ENCODE data around the gene GNA15.

The GNA15 gene

DNA sequence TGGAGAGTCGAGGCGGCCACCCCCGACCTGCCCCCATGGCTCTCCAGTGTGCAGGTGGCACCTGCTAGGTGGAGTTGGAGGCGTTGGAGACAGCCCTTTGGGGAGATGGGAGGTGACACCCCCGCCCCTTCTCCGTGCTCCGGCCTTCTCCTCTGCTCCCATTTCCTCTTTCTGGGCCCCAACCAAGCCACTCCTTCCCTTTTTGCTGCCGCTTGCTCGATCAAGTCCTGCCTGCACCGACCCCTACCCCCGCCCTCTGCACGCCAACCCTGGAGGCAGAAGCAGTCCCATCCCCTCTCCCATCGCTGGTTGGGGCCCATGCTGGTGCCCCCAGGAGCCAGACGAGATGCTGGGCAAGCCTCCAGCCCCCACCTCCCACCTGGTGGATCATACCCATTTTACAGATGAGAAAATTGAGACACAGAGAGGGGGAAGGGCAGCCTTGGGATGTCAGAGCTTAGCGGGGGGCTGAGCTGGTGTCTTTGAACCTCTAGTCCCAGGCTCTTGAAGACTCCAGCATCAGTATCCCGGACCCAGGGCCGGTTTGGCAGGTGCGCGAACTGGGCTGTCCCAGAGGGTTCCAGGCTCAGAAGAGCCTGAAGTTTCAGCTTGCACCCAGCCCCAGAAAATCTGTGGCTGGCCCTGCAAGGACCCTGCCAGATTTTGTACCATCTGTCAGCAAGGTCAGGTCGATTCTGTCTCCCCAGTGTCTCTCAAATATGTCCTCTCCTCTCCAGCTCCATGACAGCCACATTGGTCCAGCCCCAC is 10.3 kb downstream of the GNA15 start:
- Histone ChIP-seq H3K4me3 (ENCODE audit: low read depth, low read length, poor library complexity, severe bottlenecking) (no peak overlapping the region), H3K4me1 (ENCODE audit: insufficient read depth, low read length, severe bottlenecking) (no peaks in the 10 kb centered on the region), H3K4me2 (ENCODE audit: low read length) (no peak overlapping the region), H3K9me2 (ENCODE audit: low read depth, low read length) (no peaks in the 10 kb centered on the region), H2AFZ (ENCODE audit: low read length) (no peak overlapping the region), H3K27ac (ENCODE audit: low read depth, low read length, poor library complexity, severe bottlenecking) (no peak overlapping the region), H3K9ac (ENCODE audit: low read length) (no peak overlapping the region), H4K20me1 (ENCODE audit: insufficient read depth, low read length) (no peaks in the 10 kb centered on the region), H3F3A (ENCODE audit: insufficient read depth, low read length) (no peaks in the 10 kb centered on the region), H3K79me2 (ENCODE audit: insufficient read depth, low read length) (no peaks in the 10 kb centered on the region), H3K9me3 (ENCODE audit: low read length) (no peaks in the 10 kb centered on the region), H3K36me3 (ENCODE audit: insufficient read depth, low read length) (no peaks in the 10 kb centered on the region), H3K27me3 (ENCODE audit: insufficient read depth, low read length) (peaks cover 3% of the 10 kb centered on the region; the same call in 1 of the 2 replicates)
- TF ChIP-seq, protein P1, sequence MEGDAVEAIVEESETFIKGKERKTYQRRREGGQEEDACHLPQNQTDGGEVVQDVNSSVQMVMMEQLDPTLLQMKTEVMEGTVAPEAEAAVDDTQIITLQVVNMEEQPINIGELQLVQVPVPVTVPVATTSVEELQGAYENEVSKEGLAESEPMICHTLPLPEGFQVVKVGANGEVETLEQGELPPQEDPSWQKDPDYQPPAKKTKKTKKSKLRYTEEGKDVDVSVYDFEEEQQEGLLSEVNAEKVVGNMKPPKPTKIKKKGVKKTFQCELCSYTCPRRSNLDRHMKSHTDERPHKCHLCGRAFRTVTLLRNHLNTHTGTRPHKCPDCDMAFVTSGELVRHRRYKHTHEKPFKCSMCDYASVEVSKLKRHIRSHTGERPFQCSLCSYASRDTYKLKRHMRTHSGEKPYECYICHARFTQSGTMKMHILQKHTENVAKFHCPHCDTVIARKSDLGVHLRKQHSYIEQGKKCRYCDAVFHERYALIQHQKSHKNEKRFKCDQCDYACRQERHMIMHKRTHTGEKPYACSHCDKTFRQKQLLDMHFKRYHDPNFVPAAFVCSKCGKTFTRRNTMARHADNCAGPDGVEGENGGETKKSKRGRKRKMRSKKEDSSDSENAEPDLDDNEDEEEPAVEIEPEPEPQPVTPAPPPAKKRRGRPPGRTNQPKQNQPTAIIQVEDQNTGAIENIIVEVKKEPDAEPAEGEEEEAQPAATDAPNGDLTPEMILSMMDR (IDR thresholded peaks at IDR 0.05; ENCODE audit: low read length): no peak
- no peak for TF ChIP-seq EZH2 (IDR thresholded peaks at IDR 0.05; ENCODE audit: borderline replicate concordance, low read length)

DNA sequence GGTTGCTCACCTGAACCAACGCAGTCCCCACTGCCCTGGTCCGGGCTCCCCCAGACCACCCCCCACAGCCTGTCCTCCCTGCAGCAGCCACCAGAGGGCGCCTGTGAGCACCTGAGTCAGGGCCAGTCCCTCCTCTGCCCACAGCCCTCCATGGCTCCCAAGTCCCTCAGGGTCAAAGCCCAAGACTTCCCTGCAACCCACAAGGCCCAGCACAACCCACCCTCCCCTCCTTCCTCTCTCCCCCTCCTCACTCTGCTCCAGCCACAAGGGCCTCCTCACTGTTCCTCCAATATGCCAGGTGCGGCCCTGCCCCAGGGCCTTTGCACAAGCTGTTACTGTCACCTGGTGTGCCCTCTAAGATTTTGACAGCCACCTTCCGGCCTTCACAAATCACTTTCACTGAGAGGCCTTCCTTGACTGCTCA is 10.9 kb downstream of the GNA15 start:
- H3K4me3 ChIP-seq (ENCODE audit: low read depth, low read length, poor library complexity, severe bottlenecking): no peak overlapping the region
- H3K4me2 ChIP-seq (ENCODE audit: low read length): no peak overlapping the region
- no peak overlapping the region for H3K9ac ChIP-seq (ENCODE audit: low read length)
- no peaks in the 10 kb centered on the region for H3K9me2 ChIP-seq (ENCODE audit: low read depth, low read length)
- H2AFZ ChIP-seq (ENCODE audit: low read length): no peak overlapping the region
- TF ChIP-seq, protein P1 (IDR thresholded peaks at IDR 0.05; ENCODE audit: low read length): peak; percentile 63
- no peak for TF ChIP-seq EZH2 (IDR thresholded peaks at IDR 0.05; ENCODE audit: borderline replicate concordance, low read length)
- no peak overlapping the region for H3K27ac ChIP-seq (ENCODE audit: low read depth, low read length, poor library complexity, severe bottlenecking)
- H4K20me1 ChIP-seq (ENCODE audit: insufficient read depth, low read length): no peaks in the 10 kb centered on the region
- peaks cover 3% of the 10 kb centered on the region; the same call in 1 of the 2 replicates for H3K27me3 ChIP-seq (ENCODE audit: insufficient read depth, low read length)
- no peaks in the 10 kb centered on the region for H3K9me3 ChIP-seq (ENCODE audit: low read length)
- no peaks in the 10 kb centered on the region for H3K36me3 ChIP-seq (ENCODE audit: insufficient read depth, low read length)
- no peaks in the 10 kb centered on the region for H3F3A ChIP-seq (ENCODE audit: insufficient read depth, low read length)
- no peaks in the 10 kb centered on the region for H3K4me1 ChIP-seq (ENCODE audit: insufficient read depth, low read length, severe bottlenecking)
- H3K79me2 ChIP-seq (ENCODE audit: insufficient read depth, low read length): no peaks in the 10 kb centered on the region

DNA sequence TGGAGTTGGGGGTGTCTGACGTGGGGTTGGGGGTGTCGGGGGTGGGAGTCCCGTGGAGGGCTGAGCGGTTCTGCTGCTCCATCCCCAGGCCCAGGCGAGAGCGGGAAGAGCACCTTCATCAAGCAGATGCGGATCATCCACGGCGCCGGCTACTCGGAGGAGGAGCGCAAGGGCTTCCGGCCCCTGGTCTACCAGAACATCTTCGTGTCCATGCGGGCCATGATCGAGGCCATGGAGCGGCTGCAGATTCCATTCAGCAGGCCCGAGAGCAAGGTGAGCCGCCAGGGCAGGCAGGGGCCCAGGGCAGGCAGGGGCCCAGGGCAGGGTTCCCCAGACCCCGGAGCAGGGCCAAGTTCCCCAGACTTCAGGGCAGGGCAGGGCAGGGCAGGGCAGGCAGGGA is 12.7 kb downstream of the GNA15 start:
- TF ChIP-seq, protein P1 (IDR thresholded peaks at IDR 0.05; ENCODE audit: low read length): no peak
- no peak for TF ChIP-seq EZH2 (IDR thresholded peaks at IDR 0.05; ENCODE audit: borderline replicate concordance, low read length)
- H4K20me1 ChIP-seq (ENCODE audit: insufficient read depth, low read length): no peaks in the 10 kb centered on the region

More for the DNA sequence above, 12.7 kb downstream of the GNA15 start:
- Histone ChIP-seq H3K4me2 (ENCODE audit: low read length) (no peak overlapping the region), H3K9me3 (ENCODE audit: low read length) (no peaks in the 10 kb centered on the region), H2AFZ (ENCODE audit: low read length) (no peak overlapping the region), H3K9me2 (ENCODE audit: low read depth, low read length) (no peaks in the 10 kb centered on the region), H3K27ac (ENCODE audit: low read depth, low read length, poor library complexity, severe bottlenecking) (no peak overlapping the region), H3F3A (ENCODE audit: insufficient read depth, low read length) (no peaks in the 10 kb centered on the region), H3K4me1 (ENCODE audit: insufficient read depth, low read length, severe bottlenecking) (no peaks in the 10 kb centered on the region), H3K36me3 (ENCODE audit: insufficient read depth, low read length) (no peaks in the 10 kb centered on the region), H3K9ac (ENCODE audit: low read length) (no peak overlapping the region), H3K27me3 (ENCODE audit: insufficient read depth, low read length) (peaks cover 3% of the 10 kb centered on the region; the same call in 1 of the 2 replicates), H3K4me3 (ENCODE audit: low read depth, low read length, poor library complexity, severe bottlenecking) (no peak overlapping the region), H3K79me2 (ENCODE audit: insufficient read depth, low read length) (no peaks in the 10 kb centered on the region)
